NAMALWA (cell line): ENCODE results near the gene PCARE.

Source experiments
- DNase-seq: peaks from one replicate; pipeline ENCODE4 v3.0.0-alpha.2; 2015; ENCODE audit warnings: low spot score

Gene PCARE

DNA sequence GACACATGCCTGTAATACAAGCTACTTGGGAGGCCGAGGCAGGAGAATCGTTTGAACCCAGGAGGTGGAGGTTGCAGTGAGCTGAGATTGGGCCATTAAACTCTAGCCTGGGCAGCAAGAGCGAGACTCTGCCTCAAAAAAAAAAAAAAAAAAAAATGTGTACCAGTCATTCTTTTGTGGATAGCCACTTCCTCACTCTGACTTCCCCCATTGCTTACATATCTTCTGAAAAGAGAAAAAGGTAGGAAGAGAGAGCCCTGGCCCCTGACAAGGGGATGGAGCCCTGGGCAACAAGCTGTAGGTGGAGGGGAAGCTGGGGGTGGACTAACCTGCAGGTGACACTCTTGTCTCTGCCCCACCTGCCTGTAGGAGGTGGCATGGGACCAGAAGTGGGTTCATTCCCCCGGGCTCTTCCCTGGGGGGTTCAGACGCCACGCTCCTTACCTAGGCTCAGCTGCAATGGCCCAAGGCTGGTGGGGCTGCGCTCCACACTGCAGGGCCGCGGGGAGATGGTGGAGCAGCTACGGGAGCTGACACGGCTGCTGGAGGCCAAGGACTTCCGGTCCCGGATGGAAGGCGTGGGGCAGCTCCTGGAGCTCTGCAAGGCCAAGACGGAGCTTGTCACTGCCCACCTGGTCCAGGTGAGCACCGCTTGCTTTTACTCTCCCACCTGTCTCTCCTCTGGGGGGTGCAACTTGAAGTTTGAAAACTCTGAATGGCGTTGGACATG lies 39.1 kb downstream of the PCARE start:
- no peak for DNase-seq

DNA sequence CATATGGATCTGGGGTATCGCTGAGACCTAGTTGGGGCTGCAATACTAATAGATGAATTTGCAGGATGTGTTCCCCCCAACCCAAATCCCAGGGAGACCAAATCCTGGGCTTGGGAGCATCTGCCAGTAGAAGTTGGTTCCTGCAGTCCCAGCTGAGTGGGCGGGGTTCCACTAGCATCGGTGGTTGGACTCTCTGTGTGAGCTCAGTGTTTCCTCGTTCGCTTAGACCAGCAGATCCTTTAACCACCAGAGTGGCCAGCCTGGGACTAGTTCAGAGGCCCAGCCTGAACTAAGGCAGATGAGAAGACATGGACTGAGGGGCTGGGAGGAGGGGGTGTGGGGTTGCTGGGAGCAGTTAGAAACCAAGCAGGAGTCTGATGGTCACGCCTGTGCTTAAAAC lies 40.7 kb downstream of the PCARE start:
- DNase-seq = no peak

DNA sequence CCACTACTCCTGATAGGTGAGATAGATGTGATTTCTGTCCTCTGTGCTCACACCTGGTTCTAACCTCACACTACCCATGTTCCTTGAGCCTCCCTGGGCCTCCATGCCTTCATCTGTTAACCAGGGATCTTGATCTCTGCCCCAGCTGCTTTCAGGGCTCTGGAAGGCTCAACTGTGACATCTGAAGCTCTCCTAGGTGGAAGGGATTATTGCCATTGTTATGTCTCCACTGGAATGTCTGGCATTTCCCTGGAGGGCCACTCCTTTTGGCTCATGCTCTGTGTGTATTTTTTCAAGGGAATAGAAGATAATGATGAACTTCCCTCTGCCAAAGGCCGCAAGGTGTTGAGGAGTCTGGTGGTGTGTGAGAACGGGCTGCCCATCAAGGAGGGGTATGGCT lies 41.2 kb downstream of the PCARE start:
- no peak for DNase-seq

DNA sequence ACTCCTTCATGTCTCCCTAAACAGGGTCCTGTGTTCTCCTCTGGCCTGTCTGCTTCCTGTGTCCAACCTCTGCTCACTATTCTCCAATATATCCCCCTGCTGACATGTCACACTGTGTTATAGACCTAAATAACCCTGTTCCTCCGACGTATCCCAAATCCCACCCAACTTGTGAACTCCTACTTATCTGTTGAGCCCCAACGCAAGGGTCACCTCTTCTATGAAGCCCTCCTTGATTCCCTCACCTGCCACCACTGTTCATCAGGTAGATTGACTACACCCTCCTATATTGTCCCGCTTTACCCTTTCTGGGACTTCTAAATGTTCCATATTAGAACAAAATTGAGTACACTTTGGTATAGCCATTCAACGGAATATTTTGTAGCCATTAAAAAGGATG lies 42.1 kb downstream of the PCARE start:
- DNase-seq = no peak

DNA sequence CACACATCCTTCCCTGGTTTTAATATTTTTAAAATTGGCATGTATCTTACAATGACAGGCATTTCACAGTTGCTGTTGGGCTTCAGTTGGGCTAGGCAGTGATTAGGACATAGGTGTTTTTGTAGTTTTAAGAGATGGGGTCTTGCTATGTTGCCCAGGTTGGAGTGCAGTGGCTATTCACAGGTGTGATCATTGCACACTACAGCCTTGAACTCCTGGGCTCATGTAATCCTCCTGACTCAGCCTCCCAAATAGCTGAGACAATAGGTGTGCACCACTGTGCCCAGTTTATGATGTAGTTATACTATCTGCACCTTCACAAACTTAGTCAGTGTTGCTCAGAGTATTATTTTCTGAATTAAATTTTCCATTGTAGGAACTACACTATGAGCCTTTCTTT lies 43.3 kb downstream of the PCARE start:
- no peak for DNase-seq

DNA sequence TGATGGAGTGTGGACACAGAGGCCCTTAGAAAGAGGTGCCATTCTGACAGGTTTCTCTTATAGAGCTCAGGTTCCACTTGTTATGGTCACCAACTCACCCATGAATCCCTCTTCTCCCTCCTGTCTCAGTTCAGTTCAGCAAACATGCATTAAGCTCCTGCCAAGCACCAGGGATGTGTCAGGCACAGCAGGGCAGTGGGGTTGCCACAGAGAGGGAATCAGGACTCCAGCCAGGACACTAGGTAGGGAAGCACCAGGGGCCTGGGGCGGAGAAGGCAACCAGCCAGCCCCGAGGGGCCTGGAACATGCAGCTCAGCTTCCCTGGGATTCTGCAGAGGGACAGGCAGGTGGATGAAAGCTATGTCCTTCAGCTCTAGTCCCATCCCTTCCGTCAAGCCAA lies 48.6 kb downstream of the PCARE start:
- no peak for DNase-seq

DNA sequence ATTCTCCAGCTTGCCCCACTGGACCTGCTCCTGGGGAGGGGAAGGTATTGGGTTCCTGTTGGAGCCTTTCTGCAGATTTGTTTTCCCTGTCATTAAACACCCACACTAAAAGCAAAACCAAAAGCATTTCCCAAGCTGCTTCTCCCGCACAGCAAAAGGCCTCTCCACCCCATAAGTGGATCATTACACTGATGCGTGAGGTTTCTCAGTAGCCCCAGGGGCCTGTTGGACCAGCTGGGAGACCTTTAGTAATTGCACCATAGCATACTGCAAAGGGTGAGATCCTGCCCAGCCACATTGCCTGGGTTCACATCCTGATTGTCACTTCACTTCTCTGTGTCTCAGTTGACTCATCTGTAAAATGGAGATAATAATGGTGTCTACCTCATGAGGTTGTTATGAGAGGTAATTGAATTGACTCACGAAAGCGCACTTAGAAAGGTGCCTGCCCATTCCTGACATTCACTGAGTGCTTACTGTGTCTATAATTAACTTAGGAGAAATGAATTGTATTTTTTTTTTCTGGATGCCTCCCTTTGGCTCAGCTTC lies 49.4 kb downstream of the PCARE start:
- no peak for DNase-seq

DNA sequence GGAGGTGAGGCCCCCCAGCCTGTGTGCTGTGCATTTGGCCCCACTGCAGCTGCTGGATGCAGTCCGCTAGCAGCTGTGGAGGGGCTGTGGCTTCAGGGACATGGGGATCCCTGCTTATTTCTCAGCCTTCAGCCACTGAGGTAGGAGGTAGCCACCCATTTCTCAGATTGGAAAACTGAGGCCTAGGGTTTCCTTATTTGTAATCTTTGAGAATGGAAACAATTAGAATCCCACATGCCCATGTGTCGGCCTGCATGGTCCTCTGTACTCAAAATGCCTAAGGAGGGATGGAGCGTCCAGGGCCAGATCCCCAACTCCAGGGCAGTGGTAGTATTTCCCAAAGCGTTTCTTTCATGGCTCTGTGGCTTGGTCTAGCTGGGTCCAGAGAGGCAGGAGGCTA lies 51.1 kb downstream of the PCARE start:
- no peak for DNase-seq

DNA sequence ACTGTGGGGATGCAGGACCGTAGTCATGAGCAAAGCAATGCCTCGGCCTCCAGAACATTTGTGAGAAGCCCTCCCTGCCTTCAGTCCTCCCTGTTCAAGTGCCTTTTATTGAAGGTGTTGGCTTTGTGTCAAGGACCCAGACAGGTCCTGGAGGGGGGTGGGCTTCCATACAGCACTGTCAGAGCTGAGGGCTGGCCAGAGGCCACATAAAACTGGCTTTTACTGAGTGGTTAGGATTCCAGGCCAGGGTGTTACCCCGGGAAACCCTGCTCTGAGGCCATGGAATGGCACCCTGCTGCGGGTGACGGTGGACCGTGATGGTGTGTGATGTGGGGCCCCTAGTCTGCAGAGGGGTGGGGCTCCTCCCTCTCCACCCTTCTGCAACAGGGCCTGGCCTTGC lies 51.6 kb downstream of the PCARE start:
- no peak for DNase-seq

DNA sequence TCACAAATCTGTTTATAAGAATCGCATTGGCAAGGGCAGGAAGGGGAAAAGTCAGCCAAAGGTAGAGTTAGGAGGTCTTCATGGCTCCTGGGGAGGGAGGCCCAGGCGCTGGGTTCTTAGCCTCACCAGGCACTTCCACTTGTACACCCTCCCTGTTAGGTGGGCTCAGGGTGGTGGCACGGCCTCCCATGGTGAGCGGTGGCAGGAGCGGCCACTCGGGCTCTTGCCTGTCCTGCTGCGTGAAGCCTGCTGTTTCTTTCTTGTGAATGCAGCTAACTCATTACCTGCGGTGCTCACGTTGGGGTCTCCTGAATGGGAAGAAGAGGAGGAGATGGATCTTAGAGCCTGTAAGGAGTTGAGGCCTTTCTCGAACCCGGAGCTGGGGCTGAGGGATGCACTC lies 52.4 kb downstream of the PCARE start:
- no peak for DNase-seq

DNA sequence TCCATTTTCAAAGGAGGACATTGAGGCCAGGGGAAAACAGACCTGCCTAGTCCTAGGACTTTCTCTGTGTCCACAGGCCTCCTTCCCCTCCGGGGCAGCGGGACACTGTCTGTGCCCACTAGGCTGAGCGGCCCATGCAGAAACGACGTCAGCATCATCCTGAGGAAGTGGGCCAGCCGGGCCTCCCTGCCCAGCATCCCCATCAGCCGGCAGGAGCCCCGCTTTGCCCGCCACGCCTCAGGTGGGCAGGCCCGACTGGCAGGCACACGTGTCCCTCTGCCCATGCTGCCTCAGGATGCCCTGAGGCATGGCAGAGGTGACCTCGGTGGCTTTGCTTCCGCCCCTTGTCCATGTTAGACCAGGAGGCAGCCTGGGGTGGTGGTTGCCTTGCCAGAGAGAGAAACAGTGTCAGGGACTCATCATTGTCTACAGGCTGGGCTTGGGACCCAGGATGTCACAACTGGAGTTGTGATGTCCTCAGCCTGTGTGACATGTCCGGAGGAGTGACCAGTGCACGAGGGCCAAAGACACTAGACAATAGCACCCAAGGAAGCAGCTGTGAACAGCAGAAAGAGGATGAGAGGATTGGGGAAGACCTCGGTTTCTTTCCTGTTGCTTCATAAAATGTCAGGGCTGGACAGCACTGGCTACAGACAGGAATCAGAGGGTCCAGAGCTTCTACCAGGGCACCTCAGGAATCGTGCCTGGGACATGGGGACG lies 56.4 kb downstream of the PCARE start:
- no peak for DNase-seq

DNA sequence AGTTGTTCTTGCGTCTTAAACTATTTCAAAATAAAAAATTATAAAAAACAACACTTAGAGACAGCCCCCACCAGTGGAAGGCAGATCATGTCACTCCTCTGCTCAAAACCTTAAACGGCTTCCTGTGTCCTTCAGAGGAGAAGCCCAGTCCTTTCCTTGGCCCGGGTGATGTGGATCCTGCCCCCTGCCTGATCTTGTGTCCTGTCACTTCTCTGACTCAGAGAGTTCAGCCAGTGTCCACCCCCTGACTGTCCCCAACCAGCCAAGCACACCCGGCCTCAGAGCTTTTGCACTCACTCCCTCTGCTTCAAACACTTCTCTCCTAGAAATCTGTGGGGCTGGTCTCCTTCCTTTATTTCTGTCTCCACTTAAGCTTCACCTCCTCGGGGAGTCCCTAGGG lies 57.8 kb downstream of the PCARE start:
- no peak for DNase-seq

DNA sequence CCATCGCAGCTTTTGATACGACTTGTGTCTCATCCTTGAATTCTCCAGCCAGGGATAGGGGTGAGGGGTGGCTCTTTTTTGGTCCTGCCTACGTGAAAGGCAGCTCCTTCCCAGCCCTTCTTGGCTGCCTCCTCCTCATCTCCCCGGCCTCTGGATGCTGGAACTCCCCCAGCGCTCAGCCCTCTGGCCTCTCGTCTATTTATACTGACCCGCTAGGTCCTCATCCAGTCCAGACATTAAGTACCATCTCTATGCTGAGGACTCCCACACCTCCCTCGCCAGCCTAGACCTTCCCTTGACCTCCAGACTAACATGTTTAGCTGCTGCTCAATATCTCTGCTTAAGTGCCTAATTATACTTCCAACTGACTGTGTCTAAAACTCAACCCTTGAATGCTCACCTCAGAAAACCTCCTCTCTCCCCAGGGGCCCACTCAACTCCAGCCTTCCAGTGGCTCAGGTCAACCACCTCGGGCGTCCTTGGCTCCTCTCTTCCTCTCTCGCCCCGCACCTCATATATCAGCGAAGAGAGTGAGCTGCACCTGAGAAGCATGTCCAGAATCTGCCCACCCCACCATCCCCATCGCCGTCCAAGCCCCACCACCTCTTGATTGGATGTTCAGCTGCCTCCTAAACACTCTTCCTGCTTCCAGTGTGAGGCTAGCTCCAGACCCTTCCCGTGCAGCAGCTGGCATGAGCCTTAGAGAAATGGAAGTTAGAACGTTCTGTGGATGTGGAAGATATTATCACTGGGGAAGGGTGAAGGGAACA lies 58.4 kb downstream of the PCARE start:
- DNase-seq = no peak

DNA sequence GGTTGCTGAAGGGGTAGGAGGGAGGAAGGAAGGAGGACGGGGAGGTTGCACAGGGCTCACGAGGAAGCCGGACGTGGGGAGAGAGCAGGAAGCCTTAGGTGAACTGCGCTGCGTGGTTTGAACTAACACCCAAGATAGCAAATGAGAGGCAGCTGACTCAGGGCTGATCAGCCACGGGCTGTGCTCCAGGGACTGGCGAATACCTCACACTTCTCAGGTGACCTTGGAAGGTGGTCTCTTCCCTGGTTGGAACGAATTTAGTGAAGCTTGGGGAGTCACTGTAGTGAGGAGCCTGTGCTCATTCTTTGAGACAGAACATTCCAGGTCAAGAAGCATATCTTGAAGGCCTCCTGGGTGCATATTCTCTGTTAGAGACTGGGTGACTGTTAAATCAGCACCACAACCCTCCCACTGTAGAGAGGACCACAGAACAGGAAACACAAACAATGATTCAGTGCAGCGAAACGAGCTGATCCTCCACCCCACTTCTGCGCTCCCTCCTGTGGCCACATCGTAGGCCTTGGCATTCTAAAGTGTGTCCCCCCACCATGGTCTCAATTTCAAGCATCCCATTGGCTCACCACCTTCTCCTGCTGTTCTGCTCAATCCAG lies 59.4 kb downstream of the PCARE start:
- DNase-seq = no peak

DNA sequence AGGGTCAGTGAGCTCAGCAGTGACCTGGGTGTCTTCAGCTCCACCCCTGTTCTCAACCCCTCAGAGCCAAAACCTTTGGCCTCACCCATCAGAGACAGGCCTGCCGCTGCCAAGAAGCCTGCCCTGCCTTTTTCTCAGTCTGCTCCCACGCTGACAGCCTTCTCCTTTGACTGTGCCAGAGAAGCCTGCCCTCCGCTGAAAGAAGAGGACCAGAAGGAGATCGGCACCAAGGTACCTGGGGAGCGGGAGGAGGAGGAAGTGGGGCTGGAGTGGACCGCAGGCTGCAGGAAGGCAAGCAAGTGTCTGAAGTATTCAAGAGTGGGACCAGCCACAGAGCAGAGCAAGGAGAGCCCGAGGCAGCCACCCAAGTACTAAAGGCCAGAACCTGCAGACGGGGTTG lies 60.0 kb downstream of the PCARE start:
- no peak for DNase-seq

DNA sequence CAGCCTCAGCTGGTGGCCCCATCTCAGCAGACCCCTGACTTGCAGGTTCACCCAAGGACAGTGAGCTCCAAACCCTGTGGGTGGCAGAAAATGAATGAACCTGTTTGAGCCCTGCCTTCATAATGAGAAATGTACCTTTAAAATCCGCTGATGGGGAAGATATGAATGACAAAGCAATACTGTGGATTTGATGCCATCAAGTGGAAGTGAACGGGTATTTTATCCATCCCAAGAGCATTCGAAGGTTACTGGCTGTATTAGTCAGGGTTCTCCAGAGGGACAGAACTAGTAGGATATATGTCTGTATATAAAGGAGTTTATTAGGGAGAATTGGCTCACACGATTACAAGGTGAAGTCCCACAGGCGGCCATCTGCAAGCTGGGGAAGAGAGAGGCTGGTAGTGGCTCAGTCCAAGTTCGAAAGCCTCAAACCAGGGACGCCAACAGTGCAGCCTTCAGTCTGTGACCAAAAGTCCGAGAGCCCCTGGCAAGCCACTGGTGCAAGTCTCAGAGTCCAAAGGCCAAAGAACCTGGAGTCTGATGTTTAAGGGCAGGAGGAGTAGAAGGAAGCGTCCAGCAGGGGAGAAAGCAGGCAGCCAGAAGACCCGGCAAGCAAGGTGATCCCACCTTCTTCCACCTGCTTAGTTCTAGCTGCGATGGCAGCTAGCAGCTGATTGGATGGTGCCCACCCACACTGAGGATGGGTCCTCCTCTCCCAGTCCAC lies 61.1 kb downstream of the PCARE start:
- no peak for DNase-seq

DNA sequence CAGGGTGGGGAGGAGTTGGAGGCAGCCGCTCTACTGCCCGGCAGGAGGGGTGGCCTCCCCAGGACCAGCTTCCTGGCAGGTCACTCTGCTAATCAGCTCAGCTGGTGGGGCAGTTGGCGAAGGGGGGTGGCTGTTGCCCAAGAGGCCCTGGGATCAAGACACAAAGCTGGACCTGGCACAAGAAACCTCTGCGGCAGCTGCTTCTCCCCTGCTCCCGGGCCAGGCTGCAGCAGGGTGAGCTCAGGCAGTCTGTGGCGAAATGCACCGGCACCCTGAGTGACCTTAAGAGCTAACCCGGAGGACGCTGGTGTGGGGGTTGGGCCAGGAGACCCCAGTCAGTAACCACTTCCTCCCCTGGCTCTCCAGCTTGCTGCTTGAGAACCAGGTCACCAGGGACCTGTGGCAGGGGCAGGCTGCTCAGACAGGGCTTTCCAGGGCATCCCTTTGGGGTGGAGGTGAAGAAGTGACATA lies 62.1 kb downstream of the PCARE start:
- no peak for DNase-seq
